HG02610 (cell line): ENCODE data around the gene LIMS2.

ENCODE experiments used
- ATAC-seq: cut with Tn5 transposase; IDR thresholded peaks from one replicate; pipeline ENCODE4 v1.9.1; 2021; ENCODE audit warnings: mild to moderate bottlenecking, moderate library complexity; ENCODE audit not compliant: unreplicated experiment

Gene LIMS2

GRCh38 chr2:127658641-127659407, 16.5 kb downstream of the LIMS2 start:
- no peak for ATAC-seq

GRCh38 chr2:127658146-127658545, 17.2 kb downstream of the LIMS2 start:
- no peak for ATAC-seq

- ATAC-seq = no peak
Measured at GRCh38 chr2:127657232-127657595, 18.1 kb downstream of the LIMS2 start.

DNA sequence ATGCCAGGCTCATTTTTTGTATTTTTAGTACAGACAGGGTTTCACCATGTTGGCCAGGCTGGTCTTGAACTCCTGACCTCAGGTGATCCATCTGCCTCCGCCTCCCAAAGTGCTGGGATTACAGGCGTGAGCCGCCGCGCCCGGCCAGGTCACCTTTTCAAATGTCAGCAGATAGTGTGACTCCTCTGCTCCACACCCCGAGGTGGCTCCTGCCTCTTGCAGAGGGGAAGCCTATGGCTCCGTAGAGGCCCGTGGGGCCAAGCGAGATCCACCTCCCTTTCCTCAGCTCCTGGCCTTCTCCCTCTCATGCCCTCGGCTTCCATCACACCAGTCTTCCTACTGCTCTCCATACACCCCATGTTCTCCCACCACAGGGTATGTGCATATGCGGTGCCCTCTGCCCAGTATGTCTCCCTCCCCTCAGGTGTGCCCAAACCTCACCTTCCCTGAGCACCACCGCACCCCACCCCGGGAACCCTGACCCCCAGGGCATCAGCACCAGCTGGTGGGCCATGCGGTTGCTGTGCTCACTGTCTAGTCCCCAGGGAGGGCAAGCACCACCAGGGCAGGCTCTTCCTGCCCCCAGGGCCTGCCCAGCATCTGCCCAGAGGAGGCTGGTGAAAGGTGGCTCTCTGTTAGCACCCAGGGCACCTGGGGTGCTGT, 18.6 kb downstream of the LIMS2 start:
- no peak for ATAC-seq

GRCh38 chr2:127655209-127656073, 19.9 kb downstream of the LIMS2 start:
- ATAC-seq = no peak

- ATAC-seq = no peak
Measured at GRCh38 chr2:127654838-127655175, 20.5 kb downstream of the LIMS2 start.

DNA sequence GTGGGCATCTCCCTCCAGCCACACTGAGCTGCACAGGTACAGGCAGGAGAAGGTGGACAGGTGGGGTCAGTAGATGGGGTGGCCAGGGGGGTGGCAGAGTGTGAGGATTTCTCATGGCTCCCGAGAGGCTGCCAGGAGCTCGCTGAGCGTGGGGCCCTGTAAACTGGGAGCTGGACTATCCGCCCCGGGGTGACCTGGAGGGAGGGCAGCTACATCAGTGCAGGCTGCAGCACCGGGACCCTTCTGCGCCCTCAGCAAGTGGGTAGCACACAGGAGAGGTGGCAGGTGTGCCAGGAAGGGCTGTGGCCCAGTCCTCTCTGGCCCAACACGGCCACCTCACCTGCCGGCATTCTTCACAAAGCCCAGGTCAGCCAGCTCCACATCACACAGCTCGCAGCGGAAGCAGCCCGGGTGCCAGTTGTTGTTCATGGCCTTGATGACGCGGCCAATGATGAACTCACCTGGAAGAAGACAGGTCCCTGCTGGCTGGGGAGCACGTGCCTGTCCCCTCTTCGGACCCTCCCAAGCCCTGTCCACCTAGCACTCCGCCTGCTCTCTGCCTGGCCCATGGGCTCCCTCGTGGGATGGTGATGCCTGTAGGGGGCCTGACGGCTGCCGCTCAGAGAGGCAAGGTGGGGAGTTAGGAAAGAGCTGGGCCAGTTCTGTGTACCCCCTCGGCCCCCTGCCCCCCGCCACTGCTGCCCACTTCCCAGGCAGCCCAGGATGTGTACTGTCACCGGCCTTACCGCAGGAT, 21.1 kb downstream of the LIMS2 start:
- no peak for ATAC-seq

DNA sequence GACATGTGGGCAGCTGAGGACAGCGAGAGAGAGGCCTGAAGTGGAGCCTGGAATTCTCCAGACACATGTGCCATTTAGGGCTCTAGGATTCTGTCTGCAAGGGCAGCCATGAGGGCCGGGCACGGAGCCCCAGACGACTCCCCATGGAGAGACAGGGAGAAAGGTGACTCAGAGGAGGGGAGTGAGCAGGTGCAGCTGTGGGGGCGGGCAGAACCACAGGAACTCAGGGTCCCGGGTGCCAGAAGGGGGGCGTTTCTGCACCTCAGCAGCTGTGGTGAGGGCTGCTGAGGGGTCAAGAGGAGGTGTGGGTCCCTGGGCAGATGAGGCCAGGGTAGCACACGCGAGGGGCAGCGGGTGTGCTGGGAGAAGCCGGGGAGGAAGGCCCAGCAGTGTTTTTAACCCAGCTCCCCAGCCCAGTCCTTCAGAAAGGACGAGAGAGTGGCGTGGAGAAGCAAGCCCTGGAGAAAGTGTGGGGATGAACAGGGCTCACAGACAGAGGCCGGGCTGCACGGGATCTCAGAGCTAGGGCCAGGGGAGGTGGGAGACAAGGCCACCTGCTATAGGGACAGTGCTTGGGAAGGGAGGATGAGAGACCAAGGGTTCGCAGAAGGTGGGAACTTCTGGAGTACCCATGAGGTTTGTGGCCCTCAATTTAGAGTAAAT, 21.8 kb downstream of the LIMS2 start:
- ATAC-seq = no peak

DNA sequence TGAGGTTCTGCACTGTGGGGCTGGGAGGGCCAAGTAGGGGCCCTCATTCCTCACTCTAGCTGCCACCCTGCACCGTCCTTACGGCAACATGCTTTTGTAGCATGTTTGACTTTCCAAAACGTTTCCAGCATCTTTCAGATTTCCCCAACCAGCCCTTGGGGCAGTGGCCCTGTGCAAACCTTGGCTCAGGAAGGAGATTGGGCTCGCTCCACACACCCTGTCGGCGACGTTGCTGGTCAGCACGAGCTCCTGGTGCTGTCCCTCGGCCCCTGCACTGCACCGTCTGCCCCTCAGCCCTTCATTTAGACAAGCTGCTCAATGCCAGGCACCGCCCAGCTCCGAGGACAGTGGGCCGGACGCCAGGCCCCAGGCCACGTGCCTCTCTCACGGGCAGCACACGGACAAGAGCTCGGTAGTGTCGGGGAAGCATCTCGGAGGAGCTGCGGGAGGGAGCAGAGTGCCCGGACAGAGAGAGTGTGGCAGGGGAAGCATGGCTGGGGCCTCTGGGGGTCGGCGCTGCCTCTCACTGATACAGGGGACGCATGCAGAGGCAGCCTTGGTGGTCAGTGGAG, 22.5 kb downstream of the LIMS2 start:
- no peak for ATAC-seq

- ATAC-seq = no peak
Measured at GRCh38 chr2:127651971-127652550, 23.3 kb downstream of the LIMS2 start.

DNA sequence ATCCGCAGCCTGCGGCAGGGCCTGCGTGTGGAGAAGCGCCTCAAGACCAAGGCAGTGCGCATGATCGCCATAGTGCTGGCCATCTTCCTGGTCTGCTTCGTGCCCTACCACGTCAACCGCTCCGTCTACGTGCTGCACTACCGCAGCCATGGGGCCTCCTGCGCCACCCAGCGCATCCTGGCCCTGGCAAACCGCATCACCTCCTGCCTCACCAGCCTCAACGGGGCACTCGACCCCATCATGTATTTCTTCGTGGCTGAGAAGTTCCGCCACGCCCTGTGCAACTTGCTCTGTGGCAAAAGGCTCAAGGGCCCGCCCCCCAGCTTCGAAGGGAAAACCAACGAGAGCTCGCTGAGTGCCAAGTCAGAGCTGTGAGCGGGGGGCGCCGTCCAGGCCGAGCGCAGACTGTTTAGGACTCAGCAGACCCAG, 23.9 kb downstream of the LIMS2 start:
- ATAC-seq = no peak

- no peak for ATAC-seq
Measured at GRCh38 chr2:127650785-127651380, 24.4 kb downstream of the LIMS2 start.

- ATAC-seq = no peak
Measured at GRCh38 chr2:127650041-127650784, 25.1 kb downstream of the LIMS2 start.

GRCh38 chr2:127649684-127650040, 25.7 kb downstream of the LIMS2 start:
- peak; percentile 56 for ATAC-seq

GRCh38 chr2:127649100-127649611, 26.2 kb downstream of the LIMS2 start:
- no peak for ATAC-seq

DNA sequence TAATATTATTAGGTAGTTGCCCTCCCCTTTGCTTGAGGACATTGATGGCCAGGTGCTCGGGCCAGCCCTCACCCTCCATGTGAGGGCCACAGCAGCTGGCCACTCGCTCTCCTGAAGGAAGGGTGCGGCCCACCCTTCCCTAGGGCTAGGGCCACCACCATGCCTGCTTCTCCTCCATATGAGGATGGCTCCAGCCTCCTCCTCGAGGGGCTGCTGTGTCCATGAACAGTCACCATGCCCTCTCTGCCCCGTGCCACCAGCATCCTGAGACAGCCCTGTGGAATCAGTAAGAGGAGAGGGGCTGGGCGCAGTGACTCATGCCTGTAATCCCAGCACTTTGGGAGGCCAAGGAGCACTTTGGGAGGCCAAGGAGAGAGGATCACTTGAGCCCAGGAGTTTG, 27.0 kb downstream of the LIMS2 start:
- no peak for ATAC-seq

DNA sequence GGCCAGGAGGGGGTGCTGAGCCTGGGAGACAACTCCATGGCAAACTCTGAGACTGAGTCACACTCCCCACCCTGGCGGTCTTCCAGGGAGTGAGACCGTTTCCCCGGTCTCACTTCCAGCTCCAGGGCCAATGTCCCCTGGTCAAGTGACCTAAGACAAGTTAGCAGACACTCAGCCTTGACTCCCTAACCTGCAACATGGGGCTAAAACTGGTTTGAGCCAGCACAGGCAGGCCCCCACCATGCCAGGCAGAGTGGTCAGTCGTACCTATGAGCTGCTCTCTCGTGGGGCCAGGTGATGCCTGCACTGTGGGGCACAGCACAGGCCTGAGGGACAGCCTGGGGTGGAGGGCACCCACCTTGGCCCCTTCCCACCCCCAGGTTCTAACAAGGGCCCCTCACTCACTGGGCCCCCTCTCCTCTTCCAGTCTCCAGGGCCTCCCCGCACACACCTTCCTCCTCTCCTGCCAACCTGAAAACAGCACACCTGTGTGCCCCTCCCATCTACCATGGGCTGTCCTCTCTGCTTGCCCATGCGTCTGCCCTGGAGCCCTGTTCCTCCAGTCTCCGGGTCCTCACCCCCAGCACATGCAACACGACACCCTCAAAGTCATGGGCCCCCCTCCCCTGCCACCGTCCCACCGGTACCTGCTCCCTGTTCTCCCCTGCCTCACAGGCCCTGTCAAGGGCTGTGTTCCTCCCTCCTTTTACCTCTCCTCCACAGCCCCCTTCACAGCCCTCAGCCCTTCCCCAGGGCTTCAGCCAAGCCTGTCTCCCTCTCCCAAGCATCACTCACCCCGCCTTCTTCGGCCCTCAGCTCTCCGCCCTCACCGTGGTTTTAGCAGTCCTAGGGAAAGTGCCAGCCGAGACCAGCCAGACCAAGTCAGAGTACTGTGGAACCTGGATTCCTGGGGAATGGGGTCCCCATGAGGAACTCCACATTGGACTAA, 27.8 kb downstream of the LIMS2 start:
- ATAC-seq = no peak
